MCF 10A (cell line): ENCODE measurements around the gene ZBTB48. TPM values are rescaled to one million over a fixed set of nuclear protein-coding genes. Genes with fewer than 3 reads are reported as not detected.

Source experiments
- BruUV-seq: library from RNA; stranded (reverse); fragments of 400-500 nt; replicated peaks from 2 replicates; lab custom pipeline; 2021; lab: Mats Ljungman, UMichigan
- CTCF ChIA-PET: fragments of 300-600 bp; sonication (Branson Sonifier 250); formaldehyde crosslinking; extraction: SDS; loops from one replicate; lab custom pipeline; 2021; ENCODE audit warnings: antibody characterized with exemption, inconsistent platforms; lab: Yijun Ruan, JAX
- POLR2A ChIA-PET: fragments of 300-600, 350-650 bp; sonication (Branson Sonifier 250); formaldehyde crosslinking; extraction: SDS; loops from one replicate; lab custom pipeline; 2020; ENCODE audit warnings: antibody characterized with exemption, inconsistent platforms; lab: Yijun Ruan, JAX
- DNase-seq: peaks from one replicate; pipeline ENCODE4 v3.0.0-alpha.2; 2018; ENCODE audit not compliant: unreplicated experiment
- H3K27ac Mint-ChIP-seq: one replicate; pipeline ENCODE4 v1.8.0; 2022; ENCODE audit warnings: mild to moderate bottlenecking, low read depth, mixed read lengths; ENCODE audit not compliant: unreplicated experiment
- H3K27me3 Mint-ChIP-seq: one replicate; pipeline ENCODE4 v1.8.0; 2022; ENCODE audit warnings: mixed read lengths; ENCODE audit not compliant: insufficient read depth, unreplicated experiment
- H3K36me3 Mint-ChIP-seq: one replicate; pipeline ENCODE4 v1.8.0; 2022; ENCODE audit warnings: mild to moderate bottlenecking, moderate library complexity, mixed read lengths; ENCODE audit not compliant: insufficient read depth, unreplicated experiment
- H3K4me1 Mint-ChIP-seq: one replicate; pipeline ENCODE4 v1.8.0; 2022; ENCODE audit warnings: mixed read lengths; ENCODE audit not compliant: insufficient read depth, unreplicated experiment
- H3K4me3 Mint-ChIP-seq: one replicate; pipeline ENCODE4 v1.8.0; 2022; ENCODE audit warnings: mild to moderate bottlenecking, moderate library complexity, mixed read lengths; ENCODE audit not compliant: unreplicated experiment
- H3K9me3 Mint-ChIP-seq: one replicate; pipeline ENCODE4 v1.8.0; 2022; ENCODE audit warnings: mixed read lengths; ENCODE audit not compliant: unreplicated experiment
- CTCF ChIP-seq: fragments of 200-600 bp; IDR thresholded peaks from one replicate; pipeline ENCODE4 v1.8.0; 2022; ENCODE audit warnings: antibody characterized with exemption, mild to moderate bottlenecking; ENCODE audit not compliant: unreplicated experiment
- intact Hi-C: fragments of 100-400 bp; cut with micrococcal nuclease; formaldehyde crosslinking; loops from 2 replicates; pipeline ENCODE4 v1.14.1; 2022
- total RNA-seq: library from RNA; stranded (reverse); gene quantifications from 2 replicates; pipeline ENCODE4 v1.2.3, GENCODE V29; 2022

ZBTB48 gene
- total RNA-seq, 1 experiment from 2014 or later: 40.6 TPM

GRCh38 chr1:6580593-6581409 lies 1.0 kb downstream of the ZBTB48 start:
- intact Hi-C loops: loop anchor here (1.0 kb wide), 1 partner anchor 20 kb away; no protein-coding TSS in a partner anchor
- Mint-ChIP-seq H3K27me3 (no peaks in the 10 kb centered on the region), H3K4me3 (peak overlapping the region; percentile 94), H3K9me3 (no peaks in the 10 kb centered on the region), H3K4me1 (peaks cover 27% of the 10 kb centered on the region), H3K36me3 (peaks cover 8% of the 10 kb centered on the region), H3K27ac (peak overlapping the region; percentile 100)
- CTCF ChIA-PET: interaction anchor here (0.6 to 1.9 kb wide), 6 partner anchors 19 to 950 kb away, joined by 3 to 15 read pairs (median 4); partner anchors contain the start of genes NOL9 and TAS1R1
- no peak for DNase-seq
- no TSS peak for BruUV-seq
- no peak for TF ChIP-seq CTCF
- POLR2A ChIA-PET: interaction anchor here (0.6 to 5.0 kb wide), 16 partner anchors 7 to 479 kb away, joined by 3 to 103 read pairs (median 5); partner anchors contain the start of genes DNAJC11, KLHL21, NOL9 and PLEKHG5

- no peak for TF ChIP-seq CTCF
- peak overlapping the region; percentile 100 for H3K27ac Mint-ChIP-seq
- H3K4me3 Mint-ChIP-seq: peak overlapping the region; percentile 94
- POLR2A ChIA-PET: interaction anchor here (1.0 to 5.0 kb wide), 4 partner anchors 7 to 28 kb away, joined by 4 to 103 read pairs (median 22); partner anchors contain the start of genes KLHL21, NOL9 and TAS1R1
- peak; percentile 37 for DNase-seq
- H3K27me3 Mint-ChIP-seq: no peaks in the 10 kb centered on the region
- intact Hi-C loops: no loop called here
- peaks cover 8% of the 10 kb centered on the region for H3K36me3 Mint-ChIP-seq
- peaks cover 27% of the 10 kb centered on the region for H3K4me1 Mint-ChIP-seq
- BruUV-seq: no TSS peak
- H3K9me3 Mint-ChIP-seq: no peaks in the 10 kb centered on the region
- CTCF ChIA-PET: interaction anchor here (0.6 to 1.9 kb wide), 3 partner anchors 28 to 159 kb away, joined by 3 to 15 read pairs (median 3); partner anchors contain the start of genes NOL9 and TAS1R1
Measured at GRCh38 chr1:6581561-6582305, 1.9 kb downstream of the ZBTB48 start.

GRCh38 chr1:6582370-6582769 lies 2.6 kb downstream of the ZBTB48 start:
- Mint-ChIP-seq H3K4me3 (peak overlapping the region; percentile 94), H3K27ac (peak overlapping the region; percentile 100), H3K36me3 (peaks cover 8% of the 10 kb centered on the region), H3K9me3 (no peaks in the 10 kb centered on the region), H3K4me1 (peaks cover 33% of the 10 kb centered on the region), H3K27me3 (no peaks in the 10 kb centered on the region)
- intact Hi-C loops: no loop called here
- ChIA-PET CTCF (interaction anchor here (0.6 kb wide), 1 partner anchor 144 kb away, joined by 3 read pairs; no protein-coding TSS in a partner anchor), POLR2A (interaction anchor here (3.4 to 5.0 kb wide), 2 partner anchors 18 to 28 kb away, joined by 33 to 103 read pairs; partner anchors contain the start of genes KLHL21, NOL9 and TAS1R1)
- BruUV-seq: no TSS peak
- DNase-seq: no peak
- TF ChIP-seq CTCF: no peak
